ENCODE results near the gene OR5J2.

OR5J2 gene

GRCh38 chr11:56152333-56152732, 24.1 kb upstream of the OR5J2 start:
- Histone ChIP-seq H3K9ac (ENCODE audit: low read length) (no peak overlapping the region), H3K36me3 (ENCODE audit: insufficient read depth, low read length) (no peaks in the 10 kb centered on the region), H3K9me2 (ENCODE audit: low read depth, low read length) (no peaks in the 10 kb centered on the region)

GRCh38 chr11:56160217-56160616, 16.2 kb upstream of the OR5J2 start, which contains the start of gene OR8K5:
Gene OR8K5, minus strand, starts transcription at chr11:56160317. Its CDS starts 0 bp downstream, at chr11:56160317.
- H4K20me1 ChIP-seq (ENCODE audit: insufficient read depth, low read length): no peaks in the 10 kb centered on the region
- H3F3A ChIP-seq (ENCODE audit: insufficient read depth, low read length): no peaks in the 10 kb centered on the region
- no peaks in the 10 kb centered on the region for H3K36me3 ChIP-seq (ENCODE audit: insufficient read depth, low read length)
- H3K9ac ChIP-seq (ENCODE audit: low read length): no peak within 1 kb of the TSS
- H3K4me3 ChIP-seq (ENCODE audit: low read depth, low read length, poor library complexity, severe bottlenecking): no peak within 1 kb of the TSS
- H3K27me3 ChIP-seq (ENCODE audit: insufficient read depth, low read length): no peaks in the 10 kb centered on the region
- no peak within 1 kb of the TSS for H3K4me2 ChIP-seq (ENCODE audit: low read length)
- TF ChIP-seq CTCF (IDR thresholded peaks at IDR 0.05; ENCODE audit: low read length) (no peak), EZH2 (IDR thresholded peaks at IDR 0.05; ENCODE audit: borderline replicate concordance, low read length) (no peak)
- H3K4me1 ChIP-seq (ENCODE audit: insufficient read depth, low read length, severe bottlenecking): no peaks in the 10 kb centered on the region
- no peak within 1 kb of the TSS for H2AFZ ChIP-seq (ENCODE audit: low read length)
- H3K79me2 ChIP-seq (ENCODE audit: insufficient read depth, low read length): no peaks in the 10 kb centered on the region
- H3K27ac ChIP-seq (ENCODE audit: low read depth, low read length, poor library complexity, severe bottlenecking): no peak within 1 kb of the TSS
- no peaks in the 10 kb centered on the region for H3K9me3 ChIP-seq (ENCODE audit: low read length)
- no peaks in the 10 kb centered on the region for H3K9me2 ChIP-seq (ENCODE audit: low read depth, low read length)

More at GRCh38 chr11:56152333-56152732, 24.1 kb upstream of the OR5J2 start:
- H3F3A ChIP-seq (ENCODE audit: insufficient read depth, low read length): no peaks in the 10 kb centered on the region
- no peaks in the 10 kb centered on the region for H3K4me1 ChIP-seq (ENCODE audit: insufficient read depth, low read length, severe bottlenecking)
- H3K79me2 ChIP-seq (ENCODE audit: insufficient read depth, low read length): no peaks in the 10 kb centered on the region
- H2AFZ ChIP-seq (ENCODE audit: low read length): no peak overlapping the region
- no peaks in the 10 kb centered on the region for H4K20me1 ChIP-seq (ENCODE audit: insufficient read depth, low read length)
- no peak overlapping the region for H3K4me2 ChIP-seq (ENCODE audit: low read length)
- H3K9me3 ChIP-seq (ENCODE audit: low read length): no peaks in the 10 kb centered on the region
- H3K27ac ChIP-seq (ENCODE audit: low read depth, low read length, poor library complexity, severe bottlenecking): no peak overlapping the region
- no peaks in the 10 kb centered on the region for H3K27me3 ChIP-seq (ENCODE audit: insufficient read depth, low read length)
- TF ChIP-seq CTCF (IDR thresholded peaks at IDR 0.05; ENCODE audit: low read length) (no peak), EZH2 (IDR thresholded peaks at IDR 0.05; ENCODE audit: borderline replicate concordance, low read length) (no peak)
- no peak overlapping the region for H3K4me3 ChIP-seq (ENCODE audit: low read depth, low read length, poor library complexity, severe bottlenecking)

- Histone ChIP-seq H3F3A (ENCODE audit: insufficient read depth, low read length) (no peaks in the 10 kb centered on the region), H3K79me2 (ENCODE audit: insufficient read depth, low read length) (no peaks in the 10 kb centered on the region), H3K27me3 (ENCODE audit: insufficient read depth, low read length) (no peaks in the 10 kb centered on the region), H3K9ac (ENCODE audit: low read length) (no peak overlapping the region), H2AFZ (ENCODE audit: low read length) (no peak overlapping the region), H3K4me1 (ENCODE audit: insufficient read depth, low read length, severe bottlenecking) (no peaks in the 10 kb centered on the region), H3K27ac (ENCODE audit: low read depth, low read length, poor library complexity, severe bottlenecking) (no peak overlapping the region), H4K20me1 (ENCODE audit: insufficient read depth, low read length) (no peaks in the 10 kb centered on the region), H3K36me3 (ENCODE audit: insufficient read depth, low read length) (no peaks in the 10 kb centered on the region), H3K9me2 (ENCODE audit: low read depth, low read length) (no peaks in the 10 kb centered on the region), H3K9me3 (ENCODE audit: low read length) (no peaks in the 10 kb centered on the region), H3K4me2 (ENCODE audit: low read length) (no peak overlapping the region), H3K4me3 (ENCODE audit: low read depth, low read length, poor library complexity, severe bottlenecking) (no peak overlapping the region)
- TF ChIP-seq CTCF (IDR thresholded peaks at IDR 0.05; ENCODE audit: low read length) (no peak), EZH2 (IDR thresholded peaks at IDR 0.05; ENCODE audit: borderline replicate concordance, low read length) (no peak)
Observed at GRCh38 chr11:56163804-56164203, 12.6 kb upstream of the OR5J2 start.

Data from OCI-LY1 (cell line).